Lower leg skin (tissue), 4 donors: ENCODE measurements around the gene BID. TPM values are rescaled to one million over a fixed set of nuclear protein-coding genes. Genes with fewer than 3 reads are reported as not detected.
A peak's percentile ranks its signal among the peaks of the same experiment; 100 is the strongest.

Experiments
- DNase-seq, 2 donors: peaks; one replicate each; pipeline ENCODE4 v3.0.0-alpha.2; 2019; ENCODE audit warnings: low spot score in 2 of 2
- H3K4me3 ChIP-seq: fragments of 200-600 bp; sonication (generic); 2 replicates; pipeline ENCODE4 v1.5.1; 2017; ENCODE audit warnings: mild to moderate bottlenecking, low read depth; ENCODE audit not compliant: poor library complexity, severe bottlenecking
- CTCF ChIP-seq, 3 donors: fragments of 450-650 bp; IDR thresholded peaks; one replicate each; pipeline ENCODE4 v1.5.1; 2016; ENCODE audit warnings: antibody characterized with exemption in 3 of 3, mild to moderate bottlenecking in 3 of 3, moderate library complexity in 2 of 3
- POLR2A ChIP-seq, 2 donors: fragments of 450-650 bp; IDR thresholded peaks; one replicate each; pipeline ENCODE4 v1.6.1; 2016 to 2017; ENCODE audit warnings: antibody characterized with exemption in 2 of 2, mild to moderate bottlenecking in 1 of 2, moderate library complexity in 1 of 2
- WGBS, 2 donors: methylation state at CpG; one replicate each; pipeline ENCODE4 v1.1.5; 2018; 5-methylcytosine and 5-hydroxymethylcytosine counted together
- intact Hi-C: fragments of 100-400 bp; cut with DNase I; formaldehyde crosslinking; loops from one replicate; pipeline ENCODE4 v1.15.0; 2023; ENCODE audit warnings: low total_unique reads
- total RNA-seq, 4 donors: library from RNA; depleted of rRNA; stranded (reverse); fragments of >200 nt; gene quantifications; one replicate each; pipeline ENCODE4 v1.1.0, GENCODE V29; 2016

Gene BID
- total RNA-seq, 4 donors from 2014 or later: 5.4 to 22.6 (median 15.2) TPM

- no peak overlapping the region for H3K4me3 ChIP-seq
- WGBS, 2 donors: 69 to 74% methylated on average over 13 of the region's 13 CpGs
- no peak for DNase-seq
- intact Hi-C loops: no loop called here
- TF ChIP-seq POLR2A (IDR thresholded peaks at IDR 0.05) (no peak), CTCF (IDR thresholded peaks at IDR 0.05) (no peak)
These were observed 7.9 kb upstream of the BID start for GRCh38 chr22:17782158-17782557.

GRCh38 chr22:17781319-17782031, 7.2 kb upstream of the BID start:
- peak in 1 of 2 donors; percentile 46 for DNase-seq
- 26 to 28% methylated on average over 11 to 12 of the region's 12 CpGs for WGBS, 2 donors
- no peak for TF ChIP-seq CTCF (IDR thresholded peaks at IDR 0.05)
- TF ChIP-seq POLR2A (IDR thresholded peaks at IDR 0.05): no peak
- intact Hi-C loops: no loop called here
- no peak overlapping the region for H3K4me3 ChIP-seq

- intact Hi-C loops: no loop called here
- no peak for DNase-seq
- whole genome bisulfite sequencing, 2 donors: 87 to 88% methylated on average over 10 of the region's 10 CpGs
- no peak for TF ChIP-seq POLR2A (IDR thresholded peaks at IDR 0.05)
- no peak for TF ChIP-seq CTCF (IDR thresholded peaks at IDR 0.05)
- no peak overlapping the region for H3K4me3 ChIP-seq
These were observed 6.6 kb upstream of the BID start for GRCh38 chr22:17780741-17781318.

- 88 to 89% methylated on average over 16 to 19 of the region's 19 CpGs for WGBS, 2 donors
- intact Hi-C loops: no loop called here
- DNase-seq: no peak
- H3K4me3 ChIP-seq: no peak overlapping the region
- TF ChIP-seq POLR2A (IDR thresholded peaks at IDR 0.05) (no peak), CTCF (IDR thresholded peaks at IDR 0.05) (no peak)
These were observed 6.0 kb upstream of the BID start for GRCh38 chr22:17780116-17780740.

- TF ChIP-seq POLR2A (IDR thresholded peaks at IDR 0.05) (no peak), CTCF (IDR thresholded peaks at IDR 0.05) (no peak)
These were observed 5.2 kb upstream of the BID start for GRCh38 chr22:17779286-17780115.

More at GRCh38 chr22:17779286-17780115, 5.2 kb upstream of the BID start:
- intact Hi-C loops: no loop called here
- 76 to 88% methylated on average over 21 to 27 of the region's 27 CpGs for WGBS, 2 donors
- no peak overlapping the region for H3K4me3 ChIP-seq
- DNase-seq: no peak
